Stimulated activated CD8-positive, alpha-beta memory T cell treated with anti-CD3 and anti-CD28 coated beads, Interleukin-7, amount 100 ng/mL, for 48 hours (primary cell): ENCODE measurements around the gene ZNF276.
"Not testable (repeated sequence)": the region's sequence is repeated elsewhere in the genome, so short reads cannot be mapped to it uniquely, and the experiment has no call there.

Experiments used
- DNase-seq, 2 donors: peaks; one replicate each; pipeline ENCODE4 v3.0.0-alpha.2; 2020; ENCODE audit warnings: low read depth in 1 of 2; ENCODE audit errors: extremely low read depth in 1 of 2

The ZNF276 gene

DNA sequence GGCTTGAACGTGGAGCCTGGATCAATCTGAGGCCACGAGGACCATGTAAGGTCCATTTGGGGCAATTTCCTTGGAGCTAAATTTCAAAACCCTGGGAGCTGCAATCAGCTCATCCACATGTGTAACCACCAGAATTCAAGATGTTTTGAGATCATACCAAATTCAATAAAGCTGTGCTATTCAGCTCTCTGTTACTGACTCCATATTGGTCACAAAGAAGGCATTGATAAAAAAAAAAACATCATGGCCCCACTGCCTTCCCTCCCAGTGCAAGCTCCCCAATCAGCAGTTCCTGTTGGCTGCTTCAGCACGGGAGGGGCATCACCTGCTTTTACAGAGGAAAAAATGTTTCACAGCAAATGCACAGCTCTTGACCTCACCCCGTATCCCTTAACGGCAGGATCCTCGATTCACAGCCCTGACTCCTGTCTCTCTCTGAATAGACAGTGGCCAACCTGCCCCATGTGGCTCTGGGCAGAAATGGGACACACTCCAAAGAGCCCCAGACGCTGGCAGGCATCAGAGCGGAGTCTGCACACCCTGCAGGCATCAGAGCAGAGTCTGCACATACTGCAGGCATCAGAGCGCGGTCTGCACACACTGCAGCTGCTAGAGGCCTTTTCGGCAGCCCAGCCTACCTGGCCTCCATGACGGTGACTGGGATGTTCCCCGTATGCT lies 58.0 kb downstream of the ZNF276 start:
- DNase-seq, result no peak

DNA sequence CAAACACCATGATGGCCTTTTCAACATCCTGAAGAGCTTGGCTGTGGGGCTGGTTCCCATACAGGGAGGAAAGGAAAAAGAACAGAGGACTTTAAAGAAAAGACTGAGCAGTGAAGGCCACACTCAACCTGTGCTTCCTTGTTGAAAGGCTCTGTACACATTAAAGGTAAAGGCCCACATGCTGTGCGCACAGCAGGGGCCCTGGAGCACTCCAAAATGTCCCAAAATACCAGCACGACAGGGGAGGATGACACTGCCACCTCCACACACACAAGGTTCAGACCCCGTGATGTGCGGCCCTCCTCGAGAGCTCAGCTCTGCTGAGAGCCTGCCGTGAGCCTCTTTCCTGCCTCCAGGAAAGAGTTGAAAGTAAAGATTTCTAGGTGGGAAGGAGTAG lies 58.6 kb downstream of the ZNF276 start:
- DNase-seq, result no peak

DNA sequence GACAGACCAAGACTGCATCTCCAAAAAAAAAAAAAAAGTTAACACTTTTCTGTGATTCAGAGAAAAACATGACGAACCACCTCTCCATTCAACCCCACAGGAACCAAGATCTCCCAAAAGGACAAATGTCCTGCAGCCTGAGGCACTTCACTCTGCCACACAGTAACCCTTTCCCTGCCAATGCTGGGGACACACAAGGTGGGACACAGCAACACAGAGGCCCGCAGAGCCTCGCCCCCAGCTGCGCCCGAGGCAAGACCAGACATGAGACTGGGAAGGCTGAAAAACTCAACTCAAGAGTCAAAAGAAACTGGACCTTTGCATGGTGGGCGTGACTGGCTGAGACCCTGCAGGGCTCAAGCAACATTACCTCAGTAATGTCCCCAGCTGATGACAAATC lies 61.2 kb downstream of the ZNF276 start:
- no peak for DNase-seq

DNA sequence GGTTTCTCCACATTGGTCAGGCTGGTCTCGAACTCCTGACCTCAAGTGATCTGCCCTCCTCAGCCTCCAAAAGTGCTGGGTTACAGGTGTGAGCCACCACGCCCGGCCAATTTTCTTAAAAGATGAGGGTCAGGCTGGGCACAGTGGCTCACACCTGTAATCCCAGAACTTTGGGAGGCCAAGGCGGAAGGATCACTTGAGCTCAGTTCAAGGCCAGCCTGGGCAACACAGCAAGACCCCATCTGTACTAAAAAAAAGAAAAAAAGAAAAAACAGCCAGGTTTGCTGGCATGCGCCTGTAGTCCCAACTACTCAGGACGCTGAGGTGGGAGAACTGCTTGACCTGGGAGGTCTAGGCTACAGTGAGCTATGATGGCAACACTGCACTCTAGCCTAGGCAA lies 62.6 kb downstream of the ZNF276 start:
- not testable (repeated sequence) for DNase-seq

DNA sequence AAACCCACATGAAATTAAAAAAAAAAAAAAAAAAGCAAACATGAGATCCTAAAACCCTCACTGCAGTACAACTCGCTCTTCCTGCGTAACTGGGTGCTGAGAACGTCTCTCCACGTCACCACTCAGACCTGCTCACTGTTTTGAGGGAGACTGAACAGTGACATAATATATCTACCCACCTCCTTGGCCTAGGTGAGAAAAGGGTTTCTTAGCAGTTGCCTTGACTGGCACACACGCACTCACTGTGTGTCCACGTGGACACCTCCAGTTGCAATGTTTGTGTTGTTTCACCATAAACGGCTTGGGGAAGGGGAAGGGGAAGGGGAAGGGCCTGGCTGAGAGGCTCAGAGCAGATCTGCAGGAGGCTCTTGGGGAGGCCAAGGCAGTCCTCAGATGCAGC lies 63.1 kb downstream of the ZNF276 start:
- DNase-seq, result no peak

DNA sequence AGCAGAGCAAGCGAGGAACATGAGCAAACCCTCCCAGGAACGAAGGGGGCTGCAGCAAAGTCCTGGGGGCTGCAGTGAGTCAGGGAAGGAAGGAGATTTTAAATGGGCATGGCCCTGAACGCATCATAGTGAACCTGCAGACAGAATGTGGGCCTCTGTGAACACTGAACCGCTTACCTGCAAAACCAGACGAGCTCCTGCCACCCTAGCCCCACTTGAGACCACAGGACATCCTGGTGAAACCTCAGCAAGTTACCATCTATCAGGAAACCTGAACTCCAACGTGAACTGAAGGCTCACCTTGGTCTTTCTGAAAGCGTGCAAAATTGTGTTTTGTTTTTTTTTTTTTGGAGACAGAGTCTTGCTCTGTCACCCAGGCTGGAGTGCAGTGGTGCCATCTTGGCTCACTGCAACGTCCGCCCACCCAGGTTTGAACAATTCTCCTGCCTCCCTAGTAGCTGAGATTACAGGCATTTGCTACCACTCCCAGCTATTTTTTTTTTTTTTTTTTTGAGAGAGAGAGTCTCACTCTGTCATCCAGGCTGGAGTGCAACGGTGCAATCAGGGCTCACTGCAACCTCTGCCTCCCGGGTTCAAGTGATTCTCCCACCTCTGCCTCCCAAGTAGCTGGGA lies 64.3 kb downstream of the ZNF276 start:
- DNase-seq, result no peak

DNA sequence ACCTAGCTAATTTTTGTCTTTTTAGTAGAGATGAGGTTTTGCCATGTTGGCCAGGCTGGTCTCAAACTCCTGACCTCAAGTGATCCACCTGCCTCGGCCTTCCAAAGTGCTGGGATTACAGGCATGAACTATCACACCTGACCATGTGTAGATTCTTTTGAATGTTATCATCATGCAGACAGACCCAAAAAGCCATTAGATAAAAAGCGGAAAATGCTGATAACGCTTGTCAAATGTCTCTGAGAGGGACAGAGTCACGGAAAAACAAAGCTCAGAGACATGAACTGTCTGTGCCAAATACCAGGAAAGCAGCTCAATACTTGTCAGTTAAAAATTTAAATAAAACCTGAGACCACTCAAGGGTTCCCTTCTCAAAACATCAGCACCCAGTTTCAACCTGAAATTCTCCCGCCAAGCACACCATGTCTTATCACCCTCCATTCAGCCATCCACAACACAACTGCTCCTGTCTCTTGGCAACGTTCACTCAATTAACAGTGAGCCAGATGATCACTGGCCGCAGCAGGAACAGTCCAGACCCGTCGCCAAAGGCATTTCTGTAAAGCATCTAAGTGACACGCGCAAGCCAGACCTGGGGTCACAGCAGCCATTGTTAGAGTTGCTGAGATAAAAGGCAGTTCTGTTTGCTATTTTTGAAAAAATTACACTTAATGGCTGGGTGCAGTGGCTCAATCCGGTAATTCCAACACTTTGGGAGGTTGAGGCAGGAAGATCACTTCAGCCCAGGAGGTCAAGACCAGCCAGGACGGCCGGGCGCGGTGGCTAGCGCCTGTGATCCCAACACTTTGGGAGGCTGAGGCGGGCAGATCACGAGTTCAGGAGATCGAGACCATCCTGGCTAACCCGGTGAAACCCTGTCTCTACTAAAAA lies 65.4 kb downstream of the ZNF276 start:
- DNase-seq, result no peak

DNA sequence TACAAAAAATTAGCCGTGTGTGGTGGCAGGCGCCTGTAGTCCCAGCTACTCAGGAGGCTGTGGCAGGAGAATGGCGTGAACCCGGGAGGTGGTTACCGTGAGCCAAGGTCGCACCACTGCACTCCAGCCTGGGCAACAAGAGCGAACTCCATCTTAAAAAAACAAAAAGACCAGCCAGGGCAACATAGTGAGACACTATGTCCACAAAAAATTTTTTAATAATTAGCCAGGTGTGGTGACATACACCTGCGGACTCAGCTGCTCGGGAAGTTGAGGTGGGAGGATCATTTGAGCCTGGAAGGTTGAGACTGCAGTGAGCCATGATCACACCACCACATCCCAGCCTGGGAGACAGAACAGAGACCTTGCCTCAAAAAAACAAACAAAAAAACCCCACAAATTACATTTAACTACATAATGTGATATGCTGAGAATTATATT lies 66.0 kb downstream of the ZNF276 start:
- no peak for DNase-seq
